ENCODE data around the gene SERTAD2.

Gene SERTAD2

GRCh38 chr2:64686283-64686956 lies 32.7 kb upstream of the SERTAD2 start:
- TF ChIP-seq CTCF (IDR thresholded peaks at IDR 0.05; ENCODE audit: insufficient read depth, low read length, missing control alignments), result no peak
- POLR2A ChIA-PET, result interaction anchor here (0.7 kb wide), 1 partner anchor 33 kb away, joined by 3 read pairs; the partner anchor contains the start of gene SERTAD2
- no peak overlapping the region for H3K4me3 ChIP-seq (ENCODE audit: low read depth, low read length)
- no peak for DNase-seq (ENCODE audit: low read depth, low spot score)
- CTCF ChIA-PET, result interaction anchor here (1.1 to 1.9 kb wide), 2 partner anchors 9 to 40 kb away, joined by 4 to 9 read pairs; no protein-coding TSS in a partner anchor

GRCh38 chr2:64685430-64685829 lies 31.7 kb upstream of the SERTAD2 start:
- ChIA-PET CTCF (no interaction called here), POLR2A (interaction anchor here (0.7 kb wide), 1 partner anchor 12 kb away, joined by 3 read pairs; no protein-coding TSS in a partner anchor)
- TF ChIP-seq CTCF (IDR thresholded peaks at IDR 0.05; ENCODE audit: insufficient read depth, low read length, missing control alignments), result no peak
- no peak overlapping the region for H3K4me3 ChIP-seq (ENCODE audit: low read depth, low read length)
- no peak for DNase-seq (ENCODE audit: low read depth, low spot score)

- CTCF ChIA-PET, result no interaction called here
- POLR2A ChIA-PET, result no interaction called here
- no peak overlapping the region for H3K4me3 ChIP-seq (ENCODE audit: low read depth, low read length)
- DNase-seq (ENCODE audit: low read depth, low spot score), result no peak
- no peak for TF ChIP-seq CTCF (IDR thresholded peaks at IDR 0.05; ENCODE audit: insufficient read depth, low read length, missing control alignments)
Measured at GRCh38 chr2:64683771-64684510, 30.2 kb upstream of the SERTAD2 start.

GRCh38 chr2:64681479-64681967 lies 27.8 kb upstream of the SERTAD2 start:
- POLR2A ChIA-PET, result no interaction called here
- H3K4me3 ChIP-seq (ENCODE audit: low read depth, low read length), result no peak overlapping the region
- CTCF ChIA-PET, result no interaction called here
- TF ChIP-seq CTCF (IDR thresholded peaks at IDR 0.05; ENCODE audit: insufficient read depth, low read length, missing control alignments), result no peak
- no peak for DNase-seq (ENCODE audit: low read depth, low spot score)

GRCh38 chr2:64679673-64680425 lies 26.1 kb upstream of the SERTAD2 start:
- ChIA-PET POLR2A (no interaction called here), CTCF (interaction anchor here (1.5 to 2.1 kb wide), 2 partner anchors 24 to 28 kb away, joined by 4 to 9 read pairs; no protein-coding TSS in a partner anchor)
- H3K4me3 ChIP-seq (ENCODE audit: low read depth, low read length), result no peak overlapping the region
- TF ChIP-seq CTCF (IDR thresholded peaks at IDR 0.05; ENCODE audit: insufficient read depth, low read length, missing control alignments), result no peak
- DNase-seq (ENCODE audit: low read depth, low spot score), result no peak
